ENCODE results near the gene GPR65. TPM values are rescaled to one million over a fixed set of nuclear protein-coding genes. Genes with fewer than 3 reads are reported as not detected.

The GPR65 gene, protein sequence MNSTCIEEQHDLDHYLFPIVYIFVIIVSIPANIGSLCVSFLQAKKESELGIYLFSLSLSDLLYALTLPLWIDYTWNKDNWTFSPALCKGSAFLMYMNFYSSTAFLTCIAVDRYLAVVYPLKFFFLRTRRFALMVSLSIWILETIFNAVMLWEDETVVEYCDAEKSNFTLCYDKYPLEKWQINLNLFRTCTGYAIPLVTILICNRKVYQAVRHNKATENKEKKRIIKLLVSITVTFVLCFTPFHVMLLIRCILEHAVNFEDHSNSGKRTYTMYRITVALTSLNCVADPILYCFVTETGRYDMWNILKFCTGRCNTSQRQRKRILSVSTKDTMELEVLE
- 10 to 100 TPM; 17.3 to 17.5 TPM for total RNA-seq

DNA sequence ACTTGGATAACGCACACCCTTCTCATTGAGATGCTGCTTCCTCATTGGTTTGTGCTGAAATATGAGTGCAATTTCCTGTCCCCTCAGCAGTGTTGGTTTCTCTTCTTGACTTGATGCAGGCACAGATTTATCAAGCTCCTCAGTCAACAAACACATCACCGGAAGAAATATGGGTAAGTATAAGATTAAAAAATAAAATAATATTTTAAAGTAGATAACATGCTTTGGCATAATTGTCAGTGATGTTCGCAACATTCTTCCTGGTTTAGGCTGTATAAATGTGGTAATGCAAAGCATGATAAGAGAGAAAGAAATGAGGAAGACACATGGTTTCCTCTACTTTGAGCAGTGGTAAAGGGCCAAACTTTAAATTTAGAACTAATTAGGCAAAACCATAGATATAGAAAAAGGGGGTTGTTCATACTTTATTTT, at the start of gene GPR65:
TSS of gene GPR65 (plus strand) at position 86 of the 432 bp plus-strand sequence. CDS start 5,713 bp downstream, outside the sequence.
- Mint-ChIP-seq H3K4me3 (peak within 1 kb of the TSS; percentile 96), H3K9me3 (peaks cover 2% of the 10 kb centered on the region), H3K36me3 (peaks cover 39% of the 10 kb centered on the region), H3K27ac (peak within 1 kb of the TSS; percentile 95), H3K27me3 (no peaks in the 10 kb centered on the region), H3K4me1 (peaks cover 58% of the 10 kb centered on the region)
- peak; percentile 26 for DNase-seq

- Mint-ChIP-seq H3K9me3 (peaks cover 7% of the 10 kb centered on the region), H3K27me3 (no peaks in the 10 kb centered on the region), H3K27ac (no peak overlapping the region), H3K4me3 (no peak overlapping the region), H3K4me1 (peaks cover 23% of the 10 kb centered on the region), H3K36me3 (peaks cover 25% of the 10 kb centered on the region)
- no peak for DNase-seq
These were observed 49.4 kb upstream of the GPR65 start for GRCh38 chr14:87955501-87955900.

DNA sequence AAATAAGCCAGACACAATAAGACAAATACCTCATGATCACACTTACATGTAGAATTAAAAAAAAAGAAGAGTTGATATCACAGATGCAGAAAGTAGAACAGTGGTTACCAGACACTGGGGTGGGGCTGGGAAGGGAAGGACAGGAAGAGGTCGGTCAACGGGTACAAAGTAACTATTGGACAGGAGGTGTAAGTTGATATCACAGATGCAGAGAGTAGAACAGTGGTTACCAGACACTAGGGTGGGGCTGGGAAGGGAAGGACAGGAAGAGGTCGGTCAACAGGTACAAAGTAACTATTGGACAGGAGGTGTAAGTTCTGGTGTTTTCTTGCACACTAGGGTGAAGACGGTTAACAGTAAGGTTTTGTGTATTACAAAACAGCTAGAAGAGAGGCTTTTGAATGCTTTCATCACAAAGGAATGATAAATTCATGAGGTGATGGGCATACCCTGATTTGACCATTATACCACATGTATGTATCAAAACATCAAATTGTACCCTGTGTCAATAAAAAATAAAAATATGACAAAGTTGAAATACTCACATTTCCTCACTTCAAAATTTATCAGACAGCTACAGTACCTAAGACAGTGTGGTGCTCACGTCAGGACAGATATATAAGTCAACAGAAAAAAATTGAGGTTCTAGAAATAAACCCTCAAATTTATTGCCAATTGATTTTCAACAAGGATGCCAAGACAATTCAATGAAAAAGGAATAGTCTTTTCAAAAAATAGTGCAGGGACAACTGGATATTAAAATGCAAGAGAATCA, 44.7 kb upstream of the GPR65 start:
- peaks cover 3% of the 10 kb centered on the region for H3K4me1 Mint-ChIP-seq
- DNase-seq: no peak
- H3K27ac Mint-ChIP-seq: no peak overlapping the region
- peaks cover 43% of the 10 kb centered on the region for H3K36me3 Mint-ChIP-seq
- no peak overlapping the region for H3K4me3 Mint-ChIP-seq
- H3K9me3 Mint-ChIP-seq: peaks cover 7% of the 10 kb centered on the region
- H3K27me3 Mint-ChIP-seq: no peaks in the 10 kb centered on the region

- Mint-ChIP-seq H3K9me3 (peaks cover 7% of the 10 kb centered on the region), H3K4me1 (peaks cover 1% of the 10 kb centered on the region), H3K27ac (no peak overlapping the region), H3K36me3 (peaks cover 41% of the 10 kb centered on the region), H3K4me3 (no peak overlapping the region), H3K27me3 (no peaks in the 10 kb centered on the region)
- no peak for DNase-seq
These were observed 43.7 kb upstream of the GPR65 start for GRCh38 chr14:87961246-87961645.

DNA sequence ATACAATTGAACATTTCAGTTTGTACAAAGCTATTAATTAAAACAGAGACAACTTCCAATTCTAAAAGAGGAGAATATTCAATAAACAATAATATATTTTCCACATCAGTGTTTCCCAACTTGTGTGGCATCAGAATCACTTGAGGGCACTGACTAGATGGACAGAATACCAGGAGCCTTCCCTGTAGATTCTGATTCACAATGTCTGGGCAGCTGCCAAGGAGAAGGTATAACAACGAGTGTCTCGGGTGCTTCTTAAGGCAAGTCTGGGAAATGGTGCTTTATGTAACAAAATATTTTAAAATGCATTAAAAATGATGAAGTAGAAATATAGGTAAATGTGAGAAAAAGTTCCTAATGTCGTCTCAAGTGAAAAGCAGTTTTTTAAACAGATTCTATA, 38.1 kb upstream of the GPR65 start:
- H3K36me3 Mint-ChIP-seq: peaks cover 10% of the 10 kb centered on the region
- no peak for DNase-seq
- H3K27ac Mint-ChIP-seq: no peak overlapping the region
- H3K4me3 Mint-ChIP-seq: no peak overlapping the region
- no peaks in the 10 kb centered on the region for H3K27me3 Mint-ChIP-seq
- H3K4me1 Mint-ChIP-seq: peaks cover 5% of the 10 kb centered on the region
- H3K9me3 Mint-ChIP-seq: no peaks in the 10 kb centered on the region

- Mint-ChIP-seq H3K4me1 (peaks cover 5% of the 10 kb centered on the region), H3K9me3 (no peaks in the 10 kb centered on the region), H3K36me3 (peaks cover 6% of the 10 kb centered on the region), H3K27me3 (no peaks in the 10 kb centered on the region), H3K27ac (no peak overlapping the region), H3K4me3 (no peak overlapping the region)
- DNase-seq: no peak
These were observed 37.4 kb upstream of the GPR65 start for GRCh38 chr14:87967496-87967895.

DNA sequence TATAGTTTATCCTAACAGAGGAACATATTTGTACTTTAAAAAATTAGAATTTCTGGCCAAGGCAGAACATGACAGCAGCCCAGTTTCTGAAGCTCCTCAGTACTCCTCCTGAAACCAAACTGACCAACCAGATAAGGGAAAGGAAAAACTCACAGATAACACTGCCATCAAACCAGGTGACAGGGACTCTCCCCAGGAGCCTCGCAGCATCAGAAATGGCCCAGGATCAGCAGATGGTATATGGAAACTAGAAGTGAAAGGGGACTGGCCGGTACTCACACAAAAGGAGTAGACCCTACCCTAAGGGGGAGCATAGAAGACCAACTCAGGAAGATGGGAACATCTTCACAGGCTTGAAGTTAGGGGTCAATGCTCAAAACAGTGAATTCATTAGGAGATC, 33.9 kb upstream of the GPR65 start:
- Mint-ChIP-seq H3K27ac (no peak overlapping the region), H3K27me3 (no peaks in the 10 kb centered on the region), H3K4me1 (peaks cover 5% of the 10 kb centered on the region), H3K4me3 (no peak overlapping the region), H3K36me3 (peaks cover 9% of the 10 kb centered on the region), H3K9me3 (no peaks in the 10 kb centered on the region)
- no peak for DNase-seq

- Mint-ChIP-seq H3K36me3 (peaks cover 16% of the 10 kb centered on the region), H3K9me3 (no peaks in the 10 kb centered on the region), H3K27me3 (no peaks in the 10 kb centered on the region), H3K27ac (no peak overlapping the region), H3K4me3 (no peak overlapping the region), H3K4me1 (peaks cover 6% of the 10 kb centered on the region)
- no peak for DNase-seq
These were observed 29.3 kb upstream of the GPR65 start for GRCh38 chr14:87975636-87976035.

DNA sequence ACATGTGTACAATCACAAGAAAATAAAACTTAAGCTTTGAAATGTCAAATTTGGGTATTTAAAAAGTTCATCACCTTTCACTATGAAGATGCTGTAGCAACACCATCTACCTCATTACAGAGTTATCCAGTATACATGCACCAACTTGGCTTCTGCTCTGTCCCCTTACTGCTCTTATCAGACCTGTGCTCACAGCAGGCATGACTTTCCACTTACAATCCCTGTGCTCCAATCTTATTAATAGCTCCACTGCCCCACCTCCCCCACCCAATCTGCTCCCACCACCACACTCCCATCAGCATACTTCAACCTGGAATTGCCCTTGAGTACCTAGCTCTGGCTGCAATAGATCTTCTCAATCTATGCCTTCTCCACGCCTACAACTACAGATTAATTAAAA, 25.2 kb upstream of the GPR65 start:
- Mint-ChIP-seq H3K36me3 (peaks cover 23% of the 10 kb centered on the region), H3K9me3 (no peaks in the 10 kb centered on the region), H3K4me1 (peaks cover 8% of the 10 kb centered on the region), H3K27ac (no peak overlapping the region), H3K4me3 (no peak overlapping the region), H3K27me3 (no peaks in the 10 kb centered on the region)
- no peak for DNase-seq

DNA sequence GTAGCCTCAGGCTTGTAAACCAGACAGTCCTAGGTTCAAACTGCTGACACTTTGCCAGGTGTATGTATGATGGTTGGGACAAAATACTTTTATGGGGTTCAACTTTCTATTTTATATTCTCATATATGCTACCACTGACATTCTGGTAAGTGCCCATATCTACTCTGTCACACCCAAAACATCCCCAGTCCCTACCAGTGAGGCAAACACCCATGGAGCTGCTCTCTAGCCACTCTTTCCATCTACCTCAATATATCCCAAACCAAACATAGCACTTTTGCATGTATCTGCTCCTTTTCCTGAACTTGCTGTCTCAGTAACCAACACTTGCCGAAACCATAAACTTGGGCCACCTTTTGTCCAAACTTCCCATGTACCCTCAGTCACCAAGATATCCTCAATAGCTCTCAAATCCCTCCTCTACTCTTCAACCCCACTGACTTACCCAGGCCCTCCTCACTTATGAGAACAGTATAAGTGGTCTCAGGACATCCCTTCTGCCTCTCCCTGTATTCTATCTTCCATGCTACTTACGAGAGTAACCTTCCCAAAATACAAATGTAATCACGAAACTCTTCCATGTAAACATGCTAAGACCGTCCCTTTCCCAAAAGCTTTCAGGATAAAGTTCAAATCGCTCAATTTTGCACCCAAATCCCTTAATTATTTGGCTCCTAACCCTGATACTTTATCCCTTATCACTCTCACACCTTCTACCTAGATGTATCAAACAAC, 15.5 kb upstream of the GPR65 start:
- peaks cover 11% of the 10 kb centered on the region for H3K36me3 Mint-ChIP-seq
- H3K27ac Mint-ChIP-seq: no peak overlapping the region
- H3K9me3 Mint-ChIP-seq: no peaks in the 10 kb centered on the region
- no peak for DNase-seq
- H3K4me1 Mint-ChIP-seq: peaks cover 37% of the 10 kb centered on the region
- H3K4me3 Mint-ChIP-seq: no peak overlapping the region
- H3K27me3 Mint-ChIP-seq: no peaks in the 10 kb centered on the region

DNA sequence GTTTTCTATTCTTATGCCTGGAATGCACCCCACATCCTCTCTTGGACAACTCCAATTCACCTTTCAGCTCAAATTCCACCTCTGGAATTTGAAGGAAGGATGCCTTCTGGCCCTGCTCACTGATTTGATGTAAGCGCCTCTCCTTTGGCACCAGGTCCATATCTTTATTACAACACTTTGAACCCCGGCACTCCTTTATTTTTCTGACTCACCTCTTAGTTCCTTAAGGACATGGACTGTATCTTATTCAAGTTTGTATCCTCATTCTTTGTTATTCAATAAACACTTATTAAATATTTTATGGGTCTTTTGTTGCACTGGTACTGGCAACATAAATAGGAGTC, 15.0 kb upstream of the GPR65 start:
- Mint-ChIP-seq H3K36me3 (peaks cover 7% of the 10 kb centered on the region), H3K9me3 (no peaks in the 10 kb centered on the region), H3K27ac (no peak overlapping the region), H3K27me3 (no peaks in the 10 kb centered on the region), H3K4me3 (no peak overlapping the region), H3K4me1 (peaks cover 43% of the 10 kb centered on the region)
- DNase-seq: no peak

DNA sequence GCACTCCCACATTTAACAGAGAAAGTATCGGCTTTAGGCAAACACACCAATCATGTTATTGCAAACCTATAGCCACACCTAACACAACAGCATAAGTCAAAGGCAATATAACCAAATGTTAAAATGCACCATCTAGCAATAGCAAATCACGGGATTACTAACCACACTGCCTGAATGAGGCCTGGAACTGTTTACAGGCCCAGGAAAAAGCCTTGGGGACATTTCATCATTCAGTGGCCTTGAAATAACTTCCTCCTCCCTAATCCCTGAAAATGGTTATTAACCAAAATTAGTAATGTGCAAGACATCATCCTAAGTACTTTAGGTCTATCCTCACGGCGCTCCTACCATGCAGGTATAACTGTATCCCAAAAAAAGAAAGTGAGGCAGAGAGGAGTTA, 14.3 kb upstream of the GPR65 start:
- H3K36me3 Mint-ChIP-seq: peaks cover 10% of the 10 kb centered on the region
- H3K4me1 Mint-ChIP-seq: peaks cover 50% of the 10 kb centered on the region
- H3K27me3 Mint-ChIP-seq: no peaks in the 10 kb centered on the region
- no peak overlapping the region for H3K4me3 Mint-ChIP-seq
- DNase-seq: no peak
- H3K9me3 Mint-ChIP-seq: peaks cover 2% of the 10 kb centered on the region
- H3K27ac Mint-ChIP-seq: no peak overlapping the region

DNA sequence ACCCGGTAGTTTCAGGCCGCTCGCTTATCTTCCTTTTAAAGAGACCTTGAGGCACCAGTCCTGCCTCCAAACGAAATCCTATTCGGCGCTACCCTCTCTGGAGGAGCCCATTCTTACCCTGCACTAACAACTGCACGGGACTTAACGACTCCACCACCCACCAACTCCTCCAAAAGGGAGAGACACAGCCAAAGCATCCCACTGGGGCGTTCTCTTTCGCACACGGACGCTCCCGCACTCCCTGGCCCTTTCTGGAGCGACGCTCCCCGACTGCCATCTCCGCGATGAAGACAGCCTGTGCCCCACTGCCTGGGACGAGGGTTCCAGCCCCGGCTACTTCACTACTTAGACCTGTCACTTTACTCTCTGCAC, 12.6 kb upstream of the GPR65 start:
- H3K4me1 Mint-ChIP-seq: peaks cover 58% of the 10 kb centered on the region
- no peaks in the 10 kb centered on the region for H3K27me3 Mint-ChIP-seq
- peaks cover 2% of the 10 kb centered on the region for H3K9me3 Mint-ChIP-seq
- DNase-seq: no peak
- peaks cover 5% of the 10 kb centered on the region for H3K36me3 Mint-ChIP-seq
- H3K4me3 Mint-ChIP-seq: peak overlapping the region; percentile 93
- H3K27ac Mint-ChIP-seq: peak overlapping the region; percentile 90

GRCh38 chr14:87992718-87993628, 12.0 kb upstream of the GPR65 start, which contains the start of gene GALC:
TSS of gene GALC (minus strand) at chr14:87993182. CDS start at chr14:87993164, 18 bp downstream.
- Mint-ChIP-seq H3K9me3 (peaks cover 2% of the 10 kb centered on the region), H3K4me1 (peaks cover 56% of the 10 kb centered on the region), H3K4me3 (peak within 1 kb of the TSS; percentile 93), H3K27me3 (no peaks in the 10 kb centered on the region), H3K36me3 (peaks cover 5% of the 10 kb centered on the region), H3K27ac (peak within 1 kb of the TSS; percentile 98)
- DNase-seq: peak; percentile 96
